ENCODE data around the gene CDC26. TPM values are rescaled to one million over a fixed set of nuclear protein-coding genes. Genes with fewer than 3 reads are reported as not detected.

CDC26 gene
- total and polyA plus RNA-seq, 10 of the 15 experiments (the other 5 are each of a cell fraction or from before 2014, with no cell fraction given), result 28.2 to 156 (median 61.5) TPM

GRCh38 chr9:113310538-113310937, 35.2 kb upstream of the CDC26 start:
- H3K27me3 ChIP-seq (replicated peaks in 1 of 2; ENCODE audit: control insufficient read depth in 2 of 2, insufficient read depth in 2 of 2, low read length in 1 of 2), result no peaks in the 10 kb centered on the region
- H4K20me1 ChIP-seq (ENCODE audit: control insufficient read depth, insufficient read depth), result no peaks in the 10 kb centered on the region
- intact Hi-C loops (cut with micrococcal nuclease; ENCODE audit: unreplicated experiment), result no loop called here
- no peaks in the 10 kb centered on the region for H3K36me3 ChIP-seq (ENCODE audit: control insufficient read depth in 2 of 2, insufficient read depth in 2 of 2, low read length in 1 of 2)
- SMC1A ChIA-PET (ENCODE audit: uncharacterized antibody, unreplicated experiment), result interaction anchor here (1.1 to 3.3 kb wide), 5 partner anchors 9 to 346 kb away, joined by 3 to 14 read pairs (median 4); partner anchors contain the start of genes C9orf43 and POLE3
- BruUV-seq (replicated peaks), result no TSS peak
- no peak overlapping the region for H2AFZ ChIP-seq (ENCODE audit: control insufficient read depth, low read depth, low read length)
- CTCF ChIA-PET, result interaction anchor here (1.0 to 2.8 kb wide), 10 partner anchors 29 to 348 kb away, joined by 4 to 18 read pairs (median 6); partner anchors contain the start of genes CDC26 and PRPF4
- ATAC-seq, result no peak
- 45% methylated on average over 3 of the region's 3 CpGs for WGBS (ENCODE audit: insufficient coverage, insufficient replicate concordance, low lambda C conversion rate, missing lambda C conversion rate)
- no peak for FAIRE-seq
- H3K4me2 ChIP-seq (ENCODE audit: control insufficient read depth, insufficient read depth), result no peak overlapping the region
- TF ChIP-seq ZNF274 (IDR thresholded peaks at IDR 0.05; ENCODE audit: insufficient read depth, insufficient read length) (no peak), TAF1 (IDR thresholded peaks at IDR 0.05; ENCODE audit: borderline replicate concordance, low read depth, low read length) (no peak), SMAD5 (IDR thresholded peaks at IDR 0.05; ENCODE audit: low read depth) (no peak), STAT3 (IDR thresholded peaks at IDR 0.05; ENCODE audit: low read depth, low read length) (no peak), NFYB (IDR thresholded peaks at IDR 0.05; ENCODE audit: insufficient read depth, low read depth, low read length) (no peak), SUPT20H (IDR thresholded peaks at IDR 0.05; ENCODE audit: borderline replicate concordance, control insufficient read depth, low read depth, low read length) (no peak), PAX8 (IDR thresholded peaks at IDR 0.05) (no peak), ZBTB40 (IDR thresholded peaks at IDR 0.05; ENCODE audit: borderline replicate concordance) (no peak), JUND (IDR thresholded peaks at IDR 0.05; ENCODE audit: low read depth, low read length) (no peak), CTCF (IDR thresholded peaks at IDR 0.05 in 2 of 3, conservative IDR thresholded peaks at IDR 0.05 in 1 of 3; ENCODE audit: control insufficient read depth in 2 of 3, extremely low read depth in 1 of 3, insufficient read depth in 1 of 3, low read depth in 3 of 3, low read length in 3 of 3) (no peak), KDM1A (IDR thresholded peaks at IDR 0.05; ENCODE audit: borderline replicate concordance) (no peak)
- TF ChIP-seq, protein P1, sequence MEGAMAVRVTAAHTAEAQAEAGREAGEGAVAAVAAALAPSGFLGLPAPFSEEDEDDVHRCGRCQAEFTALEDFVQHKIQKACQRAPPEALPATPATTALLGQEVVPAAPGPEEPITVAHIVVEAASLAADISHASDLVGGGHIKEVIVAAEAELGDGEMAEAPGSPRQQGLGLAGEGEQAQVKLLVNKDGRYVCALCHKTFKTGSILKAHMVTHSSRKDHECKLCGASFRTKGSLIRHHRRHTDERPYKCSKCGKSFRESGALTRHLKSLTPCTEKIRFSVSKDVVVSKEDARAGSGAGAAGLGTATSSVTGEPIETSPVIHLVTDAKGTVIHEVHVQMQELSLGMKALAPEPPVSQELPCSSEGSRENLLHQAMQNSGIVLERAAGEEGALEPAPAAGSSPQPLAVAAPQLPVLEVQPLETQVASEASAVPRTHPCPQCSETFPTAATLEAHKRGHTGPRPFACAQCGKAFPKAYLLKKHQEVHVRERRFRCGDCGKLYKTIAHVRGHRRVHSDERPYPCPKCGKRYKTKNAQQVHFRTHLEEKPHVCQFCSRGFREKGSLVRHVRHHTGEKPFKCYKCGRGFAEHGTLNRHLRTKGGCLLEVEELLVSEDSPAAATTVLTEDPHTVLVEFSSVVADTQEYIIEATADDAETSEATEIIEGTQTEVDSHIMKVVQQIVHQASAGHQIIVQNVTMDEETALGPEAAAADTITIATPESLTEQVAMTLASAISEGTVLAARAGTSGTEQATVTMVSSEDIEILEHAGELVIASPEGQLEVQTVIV (IDR thresholded peaks at IDR 0.05; ENCODE audit: borderline replicate concordance, partially characterized antibody), result no peak
- TF ChIP-seq, protein P2, sequence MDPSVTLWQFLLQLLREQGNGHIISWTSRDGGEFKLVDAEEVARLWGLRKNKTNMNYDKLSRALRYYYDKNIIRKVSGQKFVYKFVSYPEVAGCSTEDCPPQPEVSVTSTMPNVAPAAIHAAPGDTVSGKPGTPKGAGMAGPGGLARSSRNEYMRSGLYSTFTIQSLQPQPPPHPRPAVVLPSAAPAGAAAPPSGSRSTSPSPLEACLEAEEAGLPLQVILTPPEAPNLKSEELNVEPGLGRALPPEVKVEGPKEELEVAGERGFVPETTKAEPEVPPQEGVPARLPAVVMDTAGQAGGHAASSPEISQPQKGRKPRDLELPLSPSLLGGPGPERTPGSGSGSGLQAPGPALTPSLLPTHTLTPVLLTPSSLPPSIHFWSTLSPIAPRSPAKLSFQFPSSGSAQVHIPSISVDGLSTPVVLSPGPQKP (IDR thresholded peaks at IDR 0.05; ENCODE audit: low read depth, low read length), result no peak
- H3K4me3 ChIP-seq, result no peak overlapping the region
- in situ Hi-C loops (cut with MboI), result no loop called here
- POLR2A ChIA-PET, result interaction anchor here (0.6 to 0.8 kb wide), 2 partner anchors 9 to 104 kb away, joined by 3 read pairs; no protein-coding TSS in a partner anchor
- no peak for DNase-seq (ENCODE audit: low read depth, low spot score)
- RAD21 ChIA-PET (ENCODE audit: unreplicated experiment), result interaction anchor here (1.1 to 2.6 kb wide), 2 partner anchors 96 to 348 kb away, joined by 4 to 7 read pairs; no protein-coding TSS in a partner anchor
- H3K9ac ChIP-seq (ENCODE audit: control insufficient read depth, insufficient read depth, low read length), result no peak overlapping the region
- no peaks in the 10 kb centered on the region for H3K4me1 ChIP-seq (ENCODE audit: control insufficient read depth, insufficient read depth, low read length)
- H3K9me3 ChIP-seq (replicated peaks; ENCODE audit: control insufficient read depth, insufficient read depth, low read length), result no peaks in the 10 kb centered on the region
- H3K79me2 ChIP-seq (ENCODE audit: control insufficient read depth, insufficient read depth, low read length), result no peaks in the 10 kb centered on the region
- no peak overlapping the region for H3K27ac ChIP-seq (ENCODE audit: control insufficient read depth, insufficient read depth)

Data from GM12878 (cell line).